K562 (cell line): ENCODE measurements around the gene TAL1. TPM values are rescaled to one million over a fixed set of nuclear protein-coding genes. Genes with fewer than 3 reads are reported as not detected.

Experiments used
- BDP1 ChIP-seq: IDR thresholded peaks from 3 replicates; pipeline ENCODE4 v1.6.1; 2011; ENCODE audit not compliant: insufficient read length, insufficient read depth
- ETS2 ChIP-seq: IDR thresholded peaks from 2 replicates; pipeline ENCODE4 v1.6.1; 2016; ENCODE audit warnings: borderline replicate concordance, missing genetic modification characterization, mild to moderate bottlenecking, moderate library complexity, missing compliant biosample characterization; ENCODE audit not compliant: poor library complexity, severe bottlenecking
- GATA2 ChIP-seq: sonication (generic); formaldehyde crosslinking; IDR thresholded peaks from 2 replicates; pipeline ENCODE4 v1.4.0; 2020; ENCODE audit warnings: mild to moderate bottlenecking, missing genetic modification reagents
- PHF8 ChIP-seq: fragments of 200-600 bp; sonication (generic); IDR thresholded peaks from 2 replicates; pipeline ENCODE4 v1.6.1; 2012; ENCODE audit warnings: mixed run types, mild to moderate bottlenecking, inconsistent platforms, low read length, moderate library complexity, borderline replicate concordance
- RBM22 ChIP-seq: fragments of 200-400 bp; formaldehyde crosslinking; IDR thresholded peaks from 2 replicates; pipeline ENCODE4 v1.6.1; 2018; ENCODE audit warnings: low read length, low read depth; ENCODE audit not compliant: poor library complexity, severe bottlenecking
- SETDB1 ChIP-seq: IDR thresholded peaks from one replicate; pipeline ENCODE4 v1.6.1; 2012; ENCODE audit warnings: low read length, control low read depth, inconsistent platforms
- ZNF184 ChIP-seq: sonication (generic); formaldehyde crosslinking; IDR thresholded peaks from 2 replicates; pipeline ENCODE4 v1.5.0; 2020; ENCODE audit warnings: missing genetic modification reagents
- ZNF253 ChIP-seq: fragments of 250-450 bp; sonication (Bioruptor Pico); conservative IDR thresholded peaks from 2 replicates; pipeline ENCODE4 v1.6.1; 2021; ENCODE audit warnings: mild to moderate bottlenecking
- ZNF551 ChIP-seq: fragments of 250-450 bp; sonication (Bioruptor Pico); IDR thresholded peaks from 2 replicates; pipeline ENCODE4 v1.5.0; 2021; ENCODE audit warnings: mild to moderate bottlenecking, moderate library complexity
- polyA plus RNA-seq, 8 experiments: library from polyadenylated mRNA; depleted of rRNA in 4 of 8; stranded (reverse) in 5 of 8; unstranded in 3 of 8; fragments of >200 nt; fragmentation: Nextera tagmentation in 2 of 8; fragmentation: Illumina TruSeq in 1 of 8; extraction: Ambion mirVana in 2 of 8; extraction: Trizol in 1 of 8; gene quantifications; 2 replicates each; pipeline versions ENCODE4 v1.2.1 to v1.2.3, GENCODE V29; 2011 to 2014; ENCODE audit warnings: inconsistent platforms in 1 of 8, missing spikeins in 1 of 8
- total RNA-seq, 7 experiments: library from RNA; depleted of rRNA in 6 of 7; stranded (reverse); fragments of >200 nt in 6 of 7; fragmentation: Illumina TruSeq in 2 of 7; extraction: Trizol in 2 of 7; gene quantifications; 2 replicates each; pipeline versions ENCODE4 v1.2.1 to v1.2.3, GENCODE V29; 2011 to 2021; ENCODE audit warnings: low replicate concordance in 1 of 7
- TF ChIP-seq, protein P1 (sequence below), 2 experiments: fragments of 250-450 bp in 1 of 2; fragments of 450-650 bp in 1 of 2; sonication (Bioruptor Pico) in 1 of 2; IDR thresholded peaks; 2 replicates each; pipeline versions ENCODE4 v1.6.1 to v1.8.0; 2016 to 2021; ENCODE audit warnings: mild to moderate bottlenecking in 2 of 2, moderate library complexity in 2 of 2, missing compliant biosample characterization in 1 of 2, missing genetic modification characterization in 1 of 2
- TF ChIP-seq, protein P2 (sequence below): fragments of 450-650 bp; IDR thresholded peaks from 2 replicates; pipeline ENCODE4 v1.6.1; 2017; ENCODE audit warnings: antibody characterized with exemption
- TF ChIP-seq, protein P3 (sequence below): fragments of 200-600 bp; sonication (generic); IDR thresholded peaks from one replicate; pipeline ENCODE4 v1.6.1; 2012; ENCODE audit warnings: mild to moderate bottlenecking, low read depth, low read length, inconsistent platforms

The TAL1 gene
- total and polyA plus RNA-seq, 9 of the 15 experiments (the other 6 are each of a cell fraction or from before 2014, with no cell fraction given), result 18.5 to 106 (median 59.7) TPM

DNA sequence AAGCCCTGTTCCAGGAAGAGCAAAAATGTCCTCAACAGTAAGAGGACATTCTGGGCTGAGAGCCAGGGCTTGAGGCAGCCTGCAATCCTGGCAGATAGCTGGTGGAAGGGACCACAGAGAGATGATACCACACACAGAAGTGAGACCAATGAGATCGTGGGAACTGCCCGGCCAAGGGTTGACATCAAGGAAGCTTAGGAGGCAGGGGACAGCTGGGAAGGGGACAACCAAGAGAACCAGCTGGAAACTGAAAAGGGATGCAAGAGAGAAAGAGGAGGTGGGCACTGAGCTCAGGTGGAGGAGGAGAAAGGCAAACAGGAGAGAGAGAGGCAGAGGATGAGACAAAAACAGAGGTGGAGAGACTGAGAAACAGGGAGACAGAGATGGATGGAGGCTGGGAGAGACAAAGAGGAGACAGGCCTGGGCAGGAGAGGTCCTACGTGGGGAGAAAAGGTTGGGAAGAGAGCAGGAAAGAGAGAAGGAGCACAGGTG is 51.4 kb downstream of the TAL1 start (continued):
- TF ChIP-seq BDP1 (no peak), ZNF253 (CRISPR knock-in tag) (no peak), ETS2 (no peak), RBM22 (no peak), ZNF551 (no peak), PHF8 (peak; percentile 32; the same call in 1 of the 2 replicates), GATA2 (CRISPR knock-in tag) (no peak; the same call in 1 of the 2 replicates), SETDB1 (no peak), ZNF184 (no peak)
- TF ChIP-seq, protein P1, sequence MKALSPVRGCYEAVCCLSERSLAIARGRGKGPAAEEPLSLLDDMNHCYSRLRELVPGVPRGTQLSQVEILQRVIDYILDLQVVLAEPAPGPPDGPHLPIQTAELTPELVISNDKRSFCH (CRISPR knock-in tag; IDR thresholded peaks at IDR 0.05), result no peak
- TF ChIP-seq, protein P1 (tag; IDR thresholded peaks at IDR 0.05), result no peak
- TF ChIP-seq, protein P2, sequence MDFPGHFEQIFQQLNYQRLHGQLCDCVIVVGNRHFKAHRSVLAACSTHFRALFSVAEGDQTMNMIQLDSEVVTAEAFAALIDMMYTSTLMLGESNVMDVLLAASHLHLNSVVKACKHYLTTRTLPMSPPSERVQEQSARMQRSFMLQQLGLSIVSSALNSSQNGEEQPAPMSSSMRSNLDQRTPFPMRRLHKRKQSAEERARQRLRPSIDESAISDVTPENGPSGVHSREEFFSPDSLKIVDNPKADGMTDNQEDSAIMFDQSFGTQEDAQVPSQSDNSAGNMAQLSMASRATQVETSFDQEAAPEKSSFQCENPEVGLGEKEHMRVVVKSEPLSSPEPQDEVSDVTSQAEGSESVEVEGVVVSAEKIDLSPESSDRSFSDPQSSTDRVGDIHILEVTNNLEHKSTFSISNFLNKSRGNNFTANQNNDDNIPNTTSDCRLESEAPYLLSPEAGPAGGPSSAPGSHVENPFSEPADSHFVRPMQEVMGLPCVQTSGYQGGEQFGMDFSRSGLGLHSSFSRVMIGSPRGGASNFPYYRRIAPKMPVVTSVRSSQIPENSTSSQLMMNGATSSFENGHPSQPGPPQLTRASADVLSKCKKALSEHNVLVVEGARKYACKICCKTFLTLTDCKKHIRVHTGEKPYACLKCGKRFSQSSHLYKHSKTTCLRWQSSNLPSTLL, result 0 out of 2 replicates have a peak, but pooled peaks have one; percentile 19
- TF ChIP-seq, protein P3, sequence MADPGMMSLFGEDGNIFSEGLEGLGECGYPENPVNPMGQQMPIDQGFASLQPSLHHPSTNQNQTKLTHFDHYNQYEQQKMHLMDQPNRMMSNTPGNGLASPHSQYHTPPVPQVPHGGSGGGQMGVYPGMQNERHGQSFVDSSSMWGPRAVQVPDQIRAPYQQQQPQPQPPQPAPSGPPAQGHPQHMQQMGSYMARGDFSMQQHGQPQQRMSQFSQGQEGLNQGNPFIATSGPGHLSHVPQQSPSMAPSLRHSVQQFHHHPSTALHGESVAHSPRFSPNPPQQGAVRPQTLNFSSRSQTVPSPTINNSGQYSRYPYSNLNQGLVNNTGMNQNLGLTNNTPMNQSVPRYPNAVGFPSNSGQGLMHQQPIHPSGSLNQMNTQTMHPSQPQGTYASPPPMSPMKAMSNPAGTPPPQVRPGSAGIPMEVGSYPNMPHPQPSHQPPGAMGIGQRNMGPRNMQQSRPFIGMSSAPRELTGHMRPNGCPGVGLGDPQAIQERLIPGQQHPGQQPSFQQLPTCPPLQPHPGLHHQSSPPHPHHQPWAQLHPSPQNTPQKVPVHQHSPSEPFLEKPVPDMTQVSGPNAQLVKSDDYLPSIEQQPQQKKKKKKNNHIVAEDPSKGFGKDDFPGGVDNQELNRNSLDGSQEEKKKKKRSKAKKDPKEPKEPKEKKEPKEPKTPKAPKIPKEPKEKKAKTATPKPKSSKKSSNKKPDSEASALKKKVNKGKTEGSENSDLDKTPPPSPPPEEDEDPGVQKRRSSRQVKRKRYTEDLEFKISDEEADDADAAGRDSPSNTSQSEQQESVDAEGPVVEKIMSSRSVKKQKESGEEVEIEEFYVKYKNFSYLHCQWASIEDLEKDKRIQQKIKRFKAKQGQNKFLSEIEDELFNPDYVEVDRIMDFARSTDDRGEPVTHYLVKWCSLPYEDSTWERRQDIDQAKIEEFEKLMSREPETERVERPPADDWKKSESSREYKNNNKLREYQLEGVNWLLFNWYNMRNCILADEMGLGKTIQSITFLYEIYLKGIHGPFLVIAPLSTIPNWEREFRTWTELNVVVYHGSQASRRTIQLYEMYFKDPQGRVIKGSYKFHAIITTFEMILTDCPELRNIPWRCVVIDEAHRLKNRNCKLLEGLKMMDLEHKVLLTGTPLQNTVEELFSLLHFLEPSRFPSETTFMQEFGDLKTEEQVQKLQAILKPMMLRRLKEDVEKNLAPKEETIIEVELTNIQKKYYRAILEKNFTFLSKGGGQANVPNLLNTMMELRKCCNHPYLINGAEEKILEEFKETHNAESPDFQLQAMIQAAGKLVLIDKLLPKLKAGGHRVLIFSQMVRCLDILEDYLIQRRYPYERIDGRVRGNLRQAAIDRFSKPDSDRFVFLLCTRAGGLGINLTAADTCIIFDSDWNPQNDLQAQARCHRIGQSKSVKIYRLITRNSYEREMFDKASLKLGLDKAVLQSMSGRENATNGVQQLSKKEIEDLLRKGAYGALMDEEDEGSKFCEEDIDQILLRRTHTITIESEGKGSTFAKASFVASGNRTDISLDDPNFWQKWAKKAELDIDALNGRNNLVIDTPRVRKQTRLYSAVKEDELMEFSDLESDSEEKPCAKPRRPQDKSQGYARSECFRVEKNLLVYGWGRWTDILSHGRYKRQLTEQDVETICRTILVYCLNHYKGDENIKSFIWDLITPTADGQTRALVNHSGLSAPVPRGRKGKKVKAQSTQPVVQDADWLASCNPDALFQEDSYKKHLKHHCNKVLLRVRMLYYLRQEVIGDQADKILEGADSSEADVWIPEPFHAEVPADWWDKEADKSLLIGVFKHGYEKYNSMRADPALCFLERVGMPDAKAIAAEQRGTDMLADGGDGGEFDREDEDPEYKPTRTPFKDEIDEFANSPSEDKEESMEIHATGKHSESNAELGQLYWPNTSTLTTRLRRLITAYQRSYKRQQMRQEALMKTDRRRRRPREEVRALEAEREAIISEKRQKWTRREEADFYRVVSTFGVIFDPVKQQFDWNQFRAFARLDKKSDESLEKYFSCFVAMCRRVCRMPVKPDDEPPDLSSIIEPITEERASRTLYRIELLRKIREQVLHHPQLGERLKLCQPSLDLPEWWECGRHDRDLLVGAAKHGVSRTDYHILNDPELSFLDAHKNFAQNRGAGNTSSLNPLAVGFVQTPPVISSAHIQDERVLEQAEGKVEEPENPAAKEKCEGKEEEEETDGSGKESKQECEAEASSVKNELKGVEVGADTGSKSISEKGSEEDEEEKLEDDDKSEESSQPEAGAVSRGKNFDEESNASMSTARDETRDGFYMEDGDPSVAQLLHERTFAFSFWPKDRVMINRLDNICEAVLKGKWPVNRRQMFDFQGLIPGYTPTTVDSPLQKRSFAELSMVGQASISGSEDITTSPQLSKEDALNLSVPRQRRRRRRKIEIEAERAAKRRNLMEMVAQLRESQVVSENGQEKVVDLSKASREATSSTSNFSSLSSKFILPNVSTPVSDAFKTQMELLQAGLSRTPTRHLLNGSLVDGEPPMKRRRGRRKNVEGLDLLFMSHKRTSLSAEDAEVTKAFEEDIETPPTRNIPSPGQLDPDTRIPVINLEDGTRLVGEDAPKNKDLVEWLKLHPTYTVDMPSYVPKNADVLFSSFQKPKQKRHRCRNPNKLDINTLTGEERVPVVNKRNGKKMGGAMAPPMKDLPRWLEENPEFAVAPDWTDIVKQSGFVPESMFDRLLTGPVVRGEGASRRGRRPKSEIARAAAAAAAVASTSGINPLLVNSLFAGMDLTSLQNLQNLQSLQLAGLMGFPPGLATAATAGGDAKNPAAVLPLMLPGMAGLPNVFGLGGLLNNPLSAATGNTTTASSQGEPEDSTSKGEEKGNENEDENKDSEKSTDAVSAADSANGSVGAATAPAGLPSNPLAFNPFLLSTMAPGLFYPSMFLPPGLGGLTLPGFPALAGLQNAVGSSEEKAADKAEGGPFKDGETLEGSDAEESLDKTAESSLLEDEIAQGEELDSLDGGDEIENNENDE, result no peak
